H9 (cell line): ENCODE results near the gene FAM210A. TPM values are rescaled to one million over a fixed set of nuclear protein-coding genes. Genes with fewer than 3 reads are reported as not detected.

Experiments
- DNase-seq: peaks from one replicate; pipeline ENCODE4 v3.0.0-alpha.2; 2017
- H2AFZ ChIP-seq: one replicate; pipeline ENCODE4 v1.6.1; 2013; ENCODE audit warnings: mild to moderate bottlenecking, low read length, control low read depth, moderate library complexity
- H2AK5ac ChIP-seq: 2 replicates; pipeline ENCODE4 v1.6.1; 2013; ENCODE audit warnings: low read length, control low read depth, mixed read lengths; ENCODE audit not compliant: insufficient read length
- H2BK120ac ChIP-seq: one replicate; pipeline ENCODE4 v1.6.1; 2013; ENCODE audit warnings: low read depth, mild to moderate bottlenecking, low read length, control low read depth, inconsistent platforms; ENCODE audit not compliant: poor library complexity, severe bottlenecking
- H2BK12ac ChIP-seq: 2 replicates; pipeline ENCODE4 v1.6.1; 2013; ENCODE audit warnings: low read length, control low read depth, mixed read lengths, low read depth; ENCODE audit not compliant: insufficient read length
- H2BK15ac ChIP-seq: 2 replicates; pipeline ENCODE4 v1.6.1; 2013; ENCODE audit warnings: low read depth, low read length, control low read depth
- H2BK20ac ChIP-seq: one replicate; pipeline ENCODE4 v1.6.1; 2013; ENCODE audit warnings: low read depth, mild to moderate bottlenecking, low read length, control low read depth, inconsistent platforms; ENCODE audit not compliant: poor library complexity, severe bottlenecking
- H2BK5ac ChIP-seq: 2 replicates; pipeline ENCODE4 v1.6.1; 2013; ENCODE audit warnings: low read length, control low read depth, mixed read lengths; ENCODE audit not compliant: insufficient read length
- H3K14ac ChIP-seq: 2 replicates; pipeline ENCODE4 v1.6.1; 2013; ENCODE audit warnings: low read length, control low read depth; ENCODE audit not compliant: insufficient read depth
- H3K18ac ChIP-seq: 2 replicates; pipeline ENCODE4 v1.6.1; 2013; ENCODE audit warnings: low read depth, mild to moderate bottlenecking, mixed read lengths, low read length, control low read depth; ENCODE audit not compliant: insufficient read length
- H3K23ac ChIP-seq: 2 replicates; pipeline ENCODE4 v1.6.1; 2013; ENCODE audit warnings: low read length, control low read depth, mixed read lengths, low read depth; ENCODE audit not compliant: insufficient read length
- H3K23me2 ChIP-seq: 2 replicates; pipeline ENCODE4 v1.6.1; 2013; ENCODE audit warnings: low read depth, mild to moderate bottlenecking, mixed read lengths, low read length, control low read depth; ENCODE audit not compliant: insufficient read length, poor library complexity, severe bottlenecking
- H3K27ac ChIP-seq: 2 replicates; pipeline ENCODE4 v1.5.1; 2013; ENCODE audit warnings: low read length, control low read depth, mixed read lengths, low read depth; ENCODE audit not compliant: insufficient read length
- H3K27me3 ChIP-seq: 2 replicates; pipeline ENCODE4 v1.6.1; 2013; ENCODE audit warnings: low read length, control low read depth, inconsistent platforms; ENCODE audit not compliant: insufficient read depth
- H3K4ac ChIP-seq: 2 replicates; pipeline ENCODE4 v1.6.1; 2013; ENCODE audit warnings: low read depth, mild to moderate bottlenecking, control low read depth, inconsistent platforms, low read length, moderate library complexity
- H3K4me1 ChIP-seq: 2 replicates; pipeline ENCODE4 v1.6.1; 2013; ENCODE audit warnings: low read length, control low read depth, inconsistent platforms; ENCODE audit not compliant: insufficient read depth
- H3K4me2 ChIP-seq: 2 replicates; pipeline ENCODE4 v1.6.1; 2013; ENCODE audit warnings: low read length, control low read depth, mixed read lengths; ENCODE audit not compliant: insufficient read length, insufficient read depth
- H3K56ac ChIP-seq: 2 replicates; pipeline ENCODE4 v1.6.1; 2013; ENCODE audit warnings: low read depth, mild to moderate bottlenecking, mixed read lengths, low read length, control low read depth; ENCODE audit not compliant: insufficient read length
- H3K79me1 ChIP-seq: 2 replicates; pipeline ENCODE4 v1.6.1; 2013; ENCODE audit warnings: low read depth, mild to moderate bottlenecking, moderate library complexity, low read length, control low read depth, inconsistent platforms; ENCODE audit not compliant: insufficient read depth, poor library complexity, severe bottlenecking
- H3K79me2 ChIP-seq: 2 replicates; pipeline ENCODE4 v1.6.1; 2013; ENCODE audit warnings: low read length, control low read depth, inconsistent platforms; ENCODE audit not compliant: insufficient read depth
- H3K9ac ChIP-seq: 2 replicates; pipeline ENCODE4 v1.6.1; 2013; ENCODE audit warnings: low read length, control low read depth, mixed read lengths; ENCODE audit not compliant: insufficient read length; ENCODE audit errors: extremely low read depth
- H3K9me3 ChIP-seq: one replicate; pipeline ENCODE4 v1.6.1; 2013; ENCODE audit warnings: low read depth, low read length, inconsistent platforms; ENCODE audit not compliant: control insufficient read depth
- H3T11ph ChIP-seq: one replicate; pipeline ENCODE4 v1.6.1; 2013; ENCODE audit warnings: mild to moderate bottlenecking, low read length, control low read depth, inconsistent platforms
- H4K20me1 ChIP-seq: one replicate; pipeline ENCODE4 v1.6.1; 2013; ENCODE audit not compliant: control insufficient read depth, insufficient read length, insufficient read depth
- H4K5ac ChIP-seq: 2 replicates; pipeline ENCODE4 v1.6.1; 2013; ENCODE audit warnings: low read depth, mild to moderate bottlenecking, mixed read lengths, low read length, control low read depth; ENCODE audit not compliant: insufficient read length
- H4K8ac ChIP-seq: replicated peaks from 2 replicates; pipeline ENCODE4 v1.6.1; 2013; ENCODE audit warnings: low read length, control low read depth, mixed read lengths, low read depth; ENCODE audit not compliant: insufficient read length
- H4K91ac ChIP-seq: 2 replicates; pipeline ENCODE4 v1.6.1; 2013; ENCODE audit warnings: low read depth, mild to moderate bottlenecking, moderate library complexity, mixed read lengths, low read length, control low read depth; ENCODE audit not compliant: insufficient read length
- H3K27ac Mint-ChIP-seq, 3 experiments: 2 replicates in 2 of 3; 3 replicates in 1 of 3; pipeline ENCODE4 v1.8.0; 2020 to 2021; ENCODE audit warnings: mixed read lengths in 3 of 3, mild to moderate bottlenecking in 1 of 3, moderate library complexity in 1 of 3
- H3K27me3 Mint-ChIP-seq: 2 replicates; pipeline ENCODE4 v1.8.0; 2021; ENCODE audit warnings: low read depth, mild to moderate bottlenecking, moderate library complexity, mixed read lengths
- H3K36me3 Mint-ChIP-seq, 3 experiments: 2 replicates in 2 of 3; 3 replicates in 1 of 3; pipeline ENCODE4 v1.8.0; 2020 to 2021; ENCODE audit warnings: low read depth in 3 of 3, mixed read lengths in 3 of 3; ENCODE audit not compliant: insufficient read depth in 1 of 3
- H3K4me1 Mint-ChIP-seq, 2 experiments: 2 replicates each; pipeline ENCODE4 v1.8.0; 2020; ENCODE audit warnings: mixed read lengths in 2 of 2
- H3K4me3 Mint-ChIP-seq, 2 experiments: 2 replicates in 1 of 2; 3 replicates in 1 of 2; pipeline ENCODE4 v1.8.0; 2020 to 2021; ENCODE audit warnings: mild to moderate bottlenecking in 2 of 2, mixed read lengths in 2 of 2, moderate library complexity in 1 of 2
- H3K9me3 Mint-ChIP-seq, 2 experiments: 2 replicates in 1 of 2; 3 replicates in 1 of 2; pipeline ENCODE4 v1.8.0; 2020; ENCODE audit warnings: mild to moderate bottlenecking in 2 of 2, mixed read lengths in 2 of 2, moderate library complexity in 1 of 2
- WGBS: extraction: QIAGEN DNeasy Blood & Tissue Kit; methylation state at CpG from one replicate; pipeline ENCODE4 v1.1.7; 2013; ENCODE audit warnings: missing lambda C conversion rate, low lambda C conversion rate, mixed read lengths; ENCODE audit not compliant: insufficient read length; ENCODE audit errors: extremely low coverage; 5-methylcytosine and 5-hydroxymethylcytosine counted together
- total RNA-seq: library from RNA; stranded (reverse); gene quantifications from 2 replicates; pipeline ENCODE4 v1.2.1, GENCODE V29; 2021
- TF ChIP-seq, protein P1 (sequence below): fragments of 200-600 bp; sonication (generic); conservative IDR thresholded peaks from 3 replicates; pipeline ENCODE4 v1.8.0; 2021; ENCODE audit warnings: antibody characterized with exemption, mild to moderate bottlenecking

FAM210A gene
- total RNA-seq, 1 experiment from 2014 or later = 22.5 TPM

DNA sequence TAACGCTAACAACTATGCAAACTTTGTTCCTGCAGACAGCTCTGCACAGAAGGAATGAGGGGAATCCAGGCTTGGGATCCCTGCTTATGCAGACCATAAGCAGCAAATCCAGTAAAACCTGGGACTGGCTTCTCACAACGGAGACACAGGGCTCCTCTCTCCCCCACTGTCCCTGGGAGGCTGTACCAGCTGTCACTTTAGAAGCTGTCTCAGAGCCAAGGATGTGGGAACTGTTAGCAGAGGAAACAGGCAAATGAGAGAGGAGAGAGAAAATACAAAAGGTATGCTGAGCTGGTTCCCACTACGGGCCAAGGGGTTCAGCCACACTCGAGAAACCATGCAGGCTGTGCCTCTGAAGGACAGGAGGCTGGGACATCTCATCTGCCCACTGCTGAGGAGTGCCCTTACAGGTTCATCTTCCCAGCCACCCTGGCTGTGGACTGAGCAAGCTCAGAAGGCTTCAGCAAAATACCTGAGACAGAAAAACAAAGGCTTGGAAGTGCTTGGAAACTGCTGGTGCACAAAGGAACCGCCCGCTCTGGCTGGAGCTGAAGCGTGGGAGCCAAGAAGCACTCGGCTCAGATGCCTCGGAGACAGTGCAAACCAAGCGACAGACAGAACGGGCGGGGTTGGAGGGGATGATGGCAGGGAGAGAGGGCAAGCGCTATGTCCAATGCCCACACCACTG, 72.5 kb downstream of the FAM210A start:
- H3K4me3 Mint-ChIP-seq = no peak overlapping the region
- H3K23ac ChIP-seq = no peak overlapping the region

More for the DNA sequence above, 72.5 kb downstream of the FAM210A start:
- Histone ChIP-seq H3K14ac (no peak overlapping the region; the same call in 1 of the 2 replicates), H3K27ac (no peak overlapping the region), H3K4me2 (no peak overlapping the region), H3K4me1 (no peaks in the 10 kb centered on the region), H3K9ac (no peak overlapping the region), H3K23me2 (no peaks in the 10 kb centered on the region), H3T11ph (no peak overlapping the region), H3K79me2 (no peaks in the 10 kb centered on the region), H2BK20ac (no peak overlapping the region), H3K9me3 (no peaks in the 10 kb centered on the region), H3K18ac (no peak overlapping the region), H4K5ac (no peak overlapping the region), H2BK12ac (no peak overlapping the region), H3K27me3 (no peaks in the 10 kb centered on the region), H3K56ac (no peak overlapping the region), H2AK5ac (no peak overlapping the region), H2AFZ (no peak overlapping the region), H4K8ac (no peak overlapping the region), H4K91ac (no peak overlapping the region), H2BK15ac (no peak overlapping the region), H2BK5ac (no peak overlapping the region), H4K20me1 (no peaks in the 10 kb centered on the region), H3K4ac (no peak overlapping the region), H2BK120ac (no peak overlapping the region), H3K79me1 (no peaks in the 10 kb centered on the region)
- no CpG with 5 or more reads among the region's 13 CpGs for WGBS
- Mint-ChIP-seq H3K27me3 (no peaks in the 10 kb centered on the region; the same call in 1 of the 2 replicates), H3K27ac (no peak overlapping the region), H3K9me3 (no peaks in the 10 kb centered on the region), H3K36me3 (no peaks in the 10 kb centered on the region), H3K4me1 (peaks cover 23 to 26% of the 10 kb centered on the region in 2 experiments)
- DNase-seq = no peak
- TF ChIP-seq, protein P1, sequence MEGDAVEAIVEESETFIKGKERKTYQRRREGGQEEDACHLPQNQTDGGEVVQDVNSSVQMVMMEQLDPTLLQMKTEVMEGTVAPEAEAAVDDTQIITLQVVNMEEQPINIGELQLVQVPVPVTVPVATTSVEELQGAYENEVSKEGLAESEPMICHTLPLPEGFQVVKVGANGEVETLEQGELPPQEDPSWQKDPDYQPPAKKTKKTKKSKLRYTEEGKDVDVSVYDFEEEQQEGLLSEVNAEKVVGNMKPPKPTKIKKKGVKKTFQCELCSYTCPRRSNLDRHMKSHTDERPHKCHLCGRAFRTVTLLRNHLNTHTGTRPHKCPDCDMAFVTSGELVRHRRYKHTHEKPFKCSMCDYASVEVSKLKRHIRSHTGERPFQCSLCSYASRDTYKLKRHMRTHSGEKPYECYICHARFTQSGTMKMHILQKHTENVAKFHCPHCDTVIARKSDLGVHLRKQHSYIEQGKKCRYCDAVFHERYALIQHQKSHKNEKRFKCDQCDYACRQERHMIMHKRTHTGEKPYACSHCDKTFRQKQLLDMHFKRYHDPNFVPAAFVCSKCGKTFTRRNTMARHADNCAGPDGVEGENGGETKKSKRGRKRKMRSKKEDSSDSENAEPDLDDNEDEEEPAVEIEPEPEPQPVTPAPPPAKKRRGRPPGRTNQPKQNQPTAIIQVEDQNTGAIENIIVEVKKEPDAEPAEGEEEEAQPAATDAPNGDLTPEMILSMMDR = no peak
